Ishikawa (cell line): ENCODE measurements around the gene LUC7L3.

Experiments used
- CEBPB ChIP-seq: IDR thresholded peaks from 2 replicates; pipeline ENCODE4 v1.6.1; 2012
- CREB1 ChIP-seq: IDR thresholded peaks from 2 replicates; pipeline ENCODE4 v1.6.1; 2012; ENCODE audit warnings: low read depth
- EGR1 ChIP-seq: IDR thresholded peaks from 2 replicates; pipeline ENCODE4 v1.6.1; 2012
- EP300 ChIP-seq: IDR thresholded peaks from 2 replicates; pipeline ENCODE4 v1.6.1; 2012; ENCODE audit warnings: borderline replicate concordance
- FOXM1 ChIP-seq: IDR thresholded peaks from 2 replicates; pipeline ENCODE4 v1.6.1; 2012; ENCODE audit warnings: low read depth, borderline replicate concordance
- NFIC ChIP-seq: IDR thresholded peaks from 2 replicates; pipeline ENCODE4 v1.6.1; 2012
- RAD21 ChIP-seq: IDR thresholded peaks from 2 replicates; pipeline ENCODE4 v1.6.1; 2012; ENCODE audit warnings: low read depth
- TAF1 ChIP-seq: IDR thresholded peaks from 2 replicates; pipeline ENCODE4 v1.6.1; 2012; ENCODE audit warnings: low read depth, mild to moderate bottlenecking
- TCF12 ChIP-seq: IDR thresholded peaks from 2 replicates; pipeline ENCODE4 v1.6.1; 2012; ENCODE audit warnings: low read depth
- TEAD4 ChIP-seq: IDR thresholded peaks from 2 replicates; pipeline ENCODE4 v1.6.1; 2012
- YY1 ChIP-seq: IDR thresholded peaks from 2 replicates; pipeline ENCODE4 v1.6.1; 2012; ENCODE audit warnings: low read depth
- ZBTB7A ChIP-seq: IDR thresholded peaks from 2 replicates; pipeline ENCODE4 v1.6.1; 2012; ENCODE audit warnings: low read depth
- TF ChIP-seq, protein P1 (sequence below): IDR thresholded peaks from 2 replicates; pipeline ENCODE4 v1.6.1; 2012
- TF ChIP-seq, protein P2 (sequence below): IDR thresholded peaks from 2 replicates; pipeline ENCODE4 v1.6.1; 2012
- TF ChIP-seq, protein P3 (sequence below): IDR thresholded peaks from 2 replicates; pipeline ENCODE4 v1.6.1; 2012; ENCODE audit warnings: low read depth, mild to moderate bottlenecking

The LUC7L3 gene

DNA sequence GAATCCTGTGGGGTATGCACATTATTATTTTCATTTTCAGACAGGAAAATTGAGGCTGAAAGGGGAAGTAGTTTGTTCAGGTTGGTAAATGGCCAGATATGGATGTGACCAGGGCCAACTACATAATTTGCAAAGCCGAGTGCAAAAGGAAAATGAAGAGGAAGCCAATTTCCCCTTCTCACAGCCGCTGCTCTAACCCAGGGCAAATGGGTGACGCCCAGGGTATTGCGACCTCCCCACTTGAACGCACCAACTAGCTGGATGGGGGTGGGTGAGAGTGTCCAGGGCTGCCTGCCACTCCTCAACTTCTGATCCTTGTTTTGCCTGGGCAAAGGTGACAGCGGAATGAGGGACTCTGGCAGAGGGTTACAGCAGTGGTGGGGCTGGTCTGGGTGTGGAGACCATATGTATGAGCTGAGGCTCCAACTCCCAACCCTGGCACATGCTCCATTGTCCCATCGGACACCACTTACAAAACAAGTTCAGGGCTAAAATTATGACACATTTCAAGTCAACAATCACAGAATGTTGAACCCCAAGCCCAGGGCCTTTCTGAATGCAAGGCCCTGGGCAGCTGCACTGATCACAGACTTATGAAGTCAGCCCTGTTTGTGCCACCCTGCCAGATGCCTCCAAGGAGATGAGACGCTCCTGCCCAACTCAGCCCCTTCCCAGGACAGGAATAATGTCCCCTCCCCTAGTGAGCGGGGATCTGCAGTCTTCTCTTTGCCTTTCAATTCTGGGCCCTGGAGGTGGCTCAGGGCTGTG lies 46.2 kb downstream of the LUC7L3 start:
- TF ChIP-seq, protein P1, sequence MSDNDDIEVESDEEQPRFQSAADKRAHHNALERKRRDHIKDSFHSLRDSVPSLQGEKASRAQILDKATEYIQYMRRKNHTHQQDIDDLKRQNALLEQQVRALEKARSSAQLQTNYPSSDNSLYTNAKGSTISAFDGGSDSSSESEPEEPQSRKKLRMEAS, result no peak
- no peak for TF ChIP-seq TEAD4
- TF ChIP-seq NFIC, result no peak

DNA sequence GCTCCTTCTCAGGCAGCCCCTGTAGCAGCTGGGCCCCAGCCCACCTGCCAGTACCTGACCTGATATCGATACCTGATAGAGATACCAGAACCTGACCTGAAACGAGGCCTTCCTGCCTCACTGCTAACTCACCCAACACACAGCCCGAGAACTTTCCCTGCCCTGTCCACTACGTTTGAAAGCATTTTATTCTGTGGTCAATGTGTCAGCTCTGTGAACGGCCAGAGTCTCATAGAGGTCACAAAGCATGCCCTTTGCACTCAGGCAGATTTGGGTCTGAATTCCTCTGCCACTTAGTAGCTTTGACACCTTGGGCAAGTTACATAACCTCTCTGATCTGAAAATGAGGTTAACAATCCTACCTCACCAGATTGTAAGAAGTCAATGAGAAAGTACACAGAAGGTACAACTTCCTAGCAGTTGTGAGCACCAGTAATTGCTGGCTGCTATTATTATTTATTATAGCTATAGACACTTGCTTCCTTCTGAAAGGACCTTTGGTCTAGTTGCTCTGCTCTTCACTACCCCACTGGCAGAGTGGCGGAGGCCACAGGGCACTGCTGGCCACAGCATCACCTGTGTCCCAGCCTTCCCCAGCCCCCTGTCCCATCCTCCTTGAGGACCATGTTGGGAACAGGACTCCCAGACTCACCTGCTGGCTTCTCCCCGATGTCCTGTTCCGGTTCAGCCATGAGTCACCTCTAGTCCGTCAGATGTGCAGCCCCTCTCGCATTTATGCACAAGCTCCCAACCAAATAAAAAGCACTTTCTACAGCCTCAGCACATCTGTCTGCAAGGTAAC lies 47.0 kb downstream of the LUC7L3 start:
- TF ChIP-seq TAF1 (no peak), TEAD4 (no peak), NFIC (no peak), TCF12 (no peak), EGR1 (no peak), YY1 (no peak), CEBPB (no peak), EP300 (no peak), CREB1 (no peak), ZBTB7A (no peak), FOXM1 (no peak), RAD21 (no peak)
- TF ChIP-seq, protein P2, sequence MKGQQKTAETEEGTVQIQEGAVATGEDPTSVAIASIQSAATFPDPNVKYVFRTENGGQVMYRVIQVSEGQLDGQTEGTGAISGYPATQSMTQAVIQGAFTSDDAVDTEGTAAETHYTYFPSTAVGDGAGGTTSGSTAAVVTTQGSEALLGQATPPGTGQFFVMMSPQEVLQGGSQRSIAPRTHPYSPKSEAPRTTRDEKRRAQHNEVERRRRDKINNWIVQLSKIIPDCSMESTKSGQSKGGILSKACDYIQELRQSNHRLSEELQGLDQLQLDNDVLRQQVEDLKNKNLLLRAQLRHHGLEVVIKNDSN, result no peak
- TF ChIP-seq, protein P1, result no peak
- TF ChIP-seq, protein P3, sequence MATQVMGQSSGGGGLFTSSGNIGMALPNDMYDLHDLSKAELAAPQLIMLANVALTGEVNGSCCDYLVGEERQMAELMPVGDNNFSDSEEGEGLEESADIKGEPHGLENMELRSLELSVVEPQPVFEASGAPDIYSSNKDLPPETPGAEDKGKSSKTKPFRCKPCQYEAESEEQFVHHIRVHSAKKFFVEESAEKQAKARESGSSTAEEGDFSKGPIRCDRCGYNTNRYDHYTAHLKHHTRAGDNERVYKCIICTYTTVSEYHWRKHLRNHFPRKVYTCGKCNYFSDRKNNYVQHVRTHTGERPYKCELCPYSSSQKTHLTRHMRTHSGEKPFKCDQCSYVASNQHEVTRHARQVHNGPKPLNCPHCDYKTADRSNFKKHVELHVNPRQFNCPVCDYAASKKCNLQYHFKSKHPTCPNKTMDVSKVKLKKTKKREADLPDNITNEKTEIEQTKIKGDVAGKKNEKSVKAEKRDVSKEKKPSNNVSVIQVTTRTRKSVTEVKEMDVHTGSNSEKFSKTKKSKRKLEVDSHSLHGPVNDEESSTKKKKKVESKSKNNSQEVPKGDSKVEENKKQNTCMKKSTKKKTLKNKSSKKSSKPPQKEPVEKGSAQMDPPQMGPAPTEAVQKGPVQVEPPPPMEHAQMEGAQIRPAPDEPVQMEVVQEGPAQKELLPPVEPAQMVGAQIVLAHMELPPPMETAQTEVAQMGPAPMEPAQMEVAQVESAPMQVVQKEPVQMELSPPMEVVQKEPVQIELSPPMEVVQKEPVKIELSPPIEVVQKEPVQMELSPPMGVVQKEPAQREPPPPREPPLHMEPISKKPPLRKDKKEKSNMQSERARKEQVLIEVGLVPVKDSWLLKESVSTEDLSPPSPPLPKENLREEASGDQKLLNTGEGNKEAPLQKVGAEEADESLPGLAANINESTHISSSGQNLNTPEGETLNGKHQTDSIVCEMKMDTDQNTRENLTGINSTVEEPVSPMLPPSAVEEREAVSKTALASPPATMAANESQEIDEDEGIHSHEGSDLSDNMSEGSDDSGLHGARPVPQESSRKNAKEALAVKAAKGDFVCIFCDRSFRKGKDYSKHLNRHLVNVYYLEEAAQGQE, result no peak

DNA sequence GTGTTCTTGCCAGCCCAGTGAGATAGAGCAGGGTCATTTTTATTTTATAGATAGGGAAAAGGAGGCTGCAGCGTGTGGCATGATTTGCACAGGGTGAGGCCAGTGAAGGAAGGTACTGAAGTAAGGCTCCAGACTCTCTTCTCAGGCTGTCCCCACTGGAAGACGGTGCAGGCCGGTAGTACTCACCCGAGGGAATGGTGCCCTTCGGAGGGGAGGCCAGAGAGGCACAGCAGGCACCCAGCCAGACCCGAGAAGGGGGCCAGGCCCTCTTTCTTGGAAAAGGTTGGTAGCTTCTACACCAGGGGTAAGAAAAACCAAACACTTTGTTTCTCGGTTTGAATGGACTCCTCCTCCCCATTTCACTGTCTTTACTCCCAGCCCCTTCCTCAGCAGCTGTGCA lies 47.6 kb downstream of the LUC7L3 start:
- TF ChIP-seq TEAD4 (no peak), CREB1 (no peak), RAD21 (no peak), NFIC (no peak), ZBTB7A (no peak), YY1 (no peak), EP300 (no peak), FOXM1 (no peak), TAF1 (no peak), EGR1 (no peak), TCF12 (no peak), CEBPB (no peak)
- TF ChIP-seq, protein P1, result no peak
- TF ChIP-seq, protein P3, result no peak
- TF ChIP-seq, protein P2, result no peak

DNA sequence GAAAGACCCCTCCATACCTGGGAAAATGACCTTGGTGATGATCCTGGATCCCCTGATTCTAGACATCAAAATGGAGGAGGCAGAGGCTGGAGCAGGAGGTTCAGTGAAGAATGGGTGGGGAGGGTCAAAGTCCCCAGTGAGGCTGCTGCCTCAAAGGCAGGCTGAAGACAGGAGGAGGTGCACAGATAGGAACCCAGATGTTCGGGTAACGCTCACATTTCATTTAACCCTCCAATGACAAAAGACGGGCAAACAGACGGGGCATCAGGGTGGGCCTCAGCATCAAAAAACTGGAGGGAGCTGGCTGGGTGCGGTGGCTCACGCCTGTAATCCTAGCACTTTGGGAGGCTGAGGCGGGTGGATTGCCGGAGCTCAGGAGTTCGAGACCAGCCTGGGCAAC lies 48.0 kb downstream of the LUC7L3 start, which contains the start of gene ANKRD40CL:
Gene ANKRD40CL, minus strand, starts transcription at position 73 of the 400 bp plus-strand sequence. CDS start 605 bp downstream, outside the sequence.
- TF ChIP-seq TEAD4, result no peak
- no peak for TF ChIP-seq EP300
- no peak for TF ChIP-seq CEBPB
- TF ChIP-seq TCF12, result no peak
- no peak for TF ChIP-seq EGR1
- TF ChIP-seq ZBTB7A, result no peak
- TF ChIP-seq, protein P3, result no peak
- no peak for TF ChIP-seq FOXM1
- TF ChIP-seq YY1, result no peak
- no peak for TF ChIP-seq NFIC
- no peak for TF ChIP-seq RAD21
